ENCODE measurements around the gene MLLT3.

GRCh38 chr9:20486552-20486951, 135.7 kb downstream of the MLLT3 start:
- TF ChIP-seq CTCF (IDR thresholded peaks at IDR 0.05) (no peak), POLR2A (IDR thresholded peaks at IDR 0.05) (no peak)

Data from thyroid gland (tissue), 4 donors.